HG03064 (cell line): ENCODE results near the gene ERCC6.
A peak's percentile ranks its signal among the peaks of the same experiment; 100 is the strongest.

Experiments
- ATAC-seq: cut with Tn5 transposase; IDR thresholded peaks from one replicate; pipeline ENCODE4 v1.9.1; 2021; ENCODE audit warnings: low read depth; ENCODE audit not compliant: unreplicated experiment

ERCC6 gene

DNA sequence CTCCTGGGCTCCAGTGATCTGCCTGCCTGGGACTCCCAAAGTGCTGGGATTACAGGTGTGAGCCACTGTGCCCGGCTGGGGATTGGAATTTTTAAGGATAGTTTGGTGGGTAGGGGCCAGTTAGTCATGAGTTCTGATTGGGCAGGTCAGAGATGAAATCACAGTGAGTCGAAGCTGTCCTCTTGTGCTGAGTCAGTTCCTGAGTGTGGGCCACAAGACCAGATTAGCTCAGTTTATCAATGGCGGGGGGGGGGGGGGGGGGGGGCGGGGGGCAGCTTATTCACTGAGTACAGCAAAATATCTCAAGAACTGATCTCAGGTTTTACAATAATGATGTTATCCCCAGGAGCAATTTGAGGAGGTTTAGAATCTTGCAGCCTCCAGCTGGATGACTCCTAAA is 11.6 kb upstream of the ERCC6 start:
- ATAC-seq: no peak

DNA sequence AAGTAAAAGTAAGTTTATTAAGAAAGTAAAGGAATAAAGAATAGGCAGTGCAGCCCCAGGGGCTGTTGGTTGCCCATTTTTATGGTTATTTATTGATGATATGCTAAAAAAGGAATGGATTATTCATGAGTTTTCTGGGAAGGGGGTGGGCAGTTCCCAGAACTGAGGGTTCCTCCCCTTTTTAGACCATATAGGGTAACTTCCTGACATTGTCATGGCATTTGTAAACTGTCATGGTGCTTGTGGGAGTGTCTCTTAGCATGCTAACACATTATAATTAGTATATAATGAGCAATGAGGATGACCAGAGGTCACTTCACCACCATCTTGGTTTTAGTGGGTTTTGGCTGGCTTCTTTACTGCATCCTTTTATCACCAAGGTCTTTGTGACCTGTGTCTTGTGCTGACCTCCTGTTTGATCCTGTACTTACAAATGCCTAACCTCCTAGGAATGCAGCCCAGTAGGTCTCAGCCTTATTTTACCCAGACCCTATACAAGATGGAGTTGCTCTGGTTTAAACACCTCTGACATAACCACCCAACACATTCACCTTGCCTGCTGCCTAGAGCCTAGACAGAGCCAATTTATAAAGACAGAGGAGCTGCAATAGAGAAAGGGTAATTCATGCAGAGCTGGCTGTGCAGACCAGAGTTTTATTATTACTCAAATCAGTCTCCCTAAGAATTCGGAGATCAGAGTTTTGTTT is 10.9 kb upstream of the ERCC6 start:
- no peak for ATAC-seq

DNA sequence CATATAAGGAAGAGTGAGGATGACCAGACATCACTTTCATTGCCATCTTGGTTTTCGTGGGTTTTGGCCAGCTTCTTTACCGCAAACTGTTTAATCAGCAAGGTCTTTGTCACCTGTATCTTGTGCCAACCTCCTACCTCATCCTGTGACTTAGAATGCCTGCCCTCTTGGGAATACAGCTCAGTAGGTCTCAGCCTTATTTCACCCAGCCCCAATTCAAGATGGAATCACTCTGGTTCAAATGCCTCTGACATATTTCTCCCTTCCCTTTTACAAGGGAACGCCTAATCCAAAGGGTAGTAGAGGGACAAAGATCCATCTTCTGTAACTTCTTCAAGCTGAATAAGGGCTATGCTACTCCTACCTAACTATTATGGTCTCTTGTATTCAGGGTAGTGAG is 4.7 kb upstream of the ERCC6 start:
- ATAC-seq: no peak

DNA sequence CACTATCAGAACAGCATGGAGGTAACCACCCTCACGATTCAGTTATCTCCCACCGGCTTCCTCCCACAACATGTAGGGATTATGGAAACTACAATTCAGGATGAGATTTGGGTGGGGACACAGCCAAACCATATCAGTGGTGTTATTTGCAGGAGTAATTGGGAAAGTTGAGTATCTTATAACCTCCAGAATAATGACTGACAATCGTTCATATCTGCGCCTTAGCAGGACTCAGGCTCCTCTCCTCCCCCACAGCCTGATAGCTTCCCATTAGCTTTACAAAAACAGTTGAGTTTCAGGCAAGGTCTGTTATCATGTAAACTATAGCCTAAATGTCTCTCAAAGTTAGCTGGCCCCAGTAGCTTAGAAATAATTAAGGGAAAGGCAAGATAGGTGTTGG is 3.4 kb upstream of the ERCC6 start:
- ATAC-seq: no peak

DNA sequence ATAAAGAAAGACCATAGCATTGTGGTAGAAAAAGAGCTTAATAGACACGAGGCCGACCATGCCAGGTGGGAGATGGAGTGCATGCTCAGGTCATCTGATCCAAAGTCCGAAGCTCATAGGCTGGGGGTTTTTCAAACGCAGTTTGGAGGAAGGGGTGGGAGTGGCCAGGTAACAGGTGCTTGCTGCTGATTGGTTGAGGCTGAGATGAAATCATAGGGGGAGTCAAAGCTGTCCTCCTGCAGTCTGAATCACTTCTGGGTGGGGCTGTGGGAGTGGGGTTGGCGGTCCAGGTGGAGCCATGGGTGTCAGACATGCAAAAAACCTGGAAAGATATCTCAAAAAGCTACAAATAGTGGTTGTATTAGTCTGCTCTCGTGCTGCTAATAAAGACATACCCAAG is 2.8 kb upstream of the ERCC6 start:
- ATAC-seq: no peak

DNA sequence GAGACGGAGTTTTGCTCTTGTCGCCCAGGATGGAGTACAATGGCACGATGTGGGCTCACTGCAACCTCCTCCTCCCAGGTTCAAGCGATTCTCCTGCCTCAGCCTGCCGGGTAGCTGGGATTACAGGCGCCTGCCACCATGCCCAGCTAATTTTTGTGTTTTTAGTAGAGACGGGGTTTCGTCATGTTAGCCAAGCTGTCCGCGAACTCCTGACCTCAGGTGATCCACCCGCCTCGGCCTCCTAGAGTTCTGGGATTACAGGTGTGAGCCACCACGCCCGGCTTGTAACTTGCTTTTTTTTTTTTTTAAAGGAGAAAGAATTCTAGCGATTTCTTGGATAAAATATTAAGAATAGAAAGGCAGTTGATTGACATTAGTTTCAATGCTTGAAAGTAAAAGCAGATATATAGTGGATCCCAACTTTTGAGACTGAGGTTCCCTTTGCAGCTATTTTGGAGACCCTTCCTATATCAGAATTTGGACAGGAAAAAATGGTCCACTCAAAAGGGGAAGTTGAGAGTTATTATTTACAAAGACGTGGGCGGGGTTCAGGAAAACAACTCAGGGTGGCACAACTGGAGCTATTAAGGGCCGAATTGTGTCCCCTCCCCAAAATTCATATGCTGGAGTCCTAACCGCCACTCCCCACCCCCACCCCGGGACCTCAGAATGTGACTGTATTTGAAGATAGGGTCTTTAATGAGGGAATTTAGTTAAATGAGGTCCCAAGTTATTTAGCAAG is 1.3 kb upstream of the ERCC6 start:
- no peak for ATAC-seq

DNA sequence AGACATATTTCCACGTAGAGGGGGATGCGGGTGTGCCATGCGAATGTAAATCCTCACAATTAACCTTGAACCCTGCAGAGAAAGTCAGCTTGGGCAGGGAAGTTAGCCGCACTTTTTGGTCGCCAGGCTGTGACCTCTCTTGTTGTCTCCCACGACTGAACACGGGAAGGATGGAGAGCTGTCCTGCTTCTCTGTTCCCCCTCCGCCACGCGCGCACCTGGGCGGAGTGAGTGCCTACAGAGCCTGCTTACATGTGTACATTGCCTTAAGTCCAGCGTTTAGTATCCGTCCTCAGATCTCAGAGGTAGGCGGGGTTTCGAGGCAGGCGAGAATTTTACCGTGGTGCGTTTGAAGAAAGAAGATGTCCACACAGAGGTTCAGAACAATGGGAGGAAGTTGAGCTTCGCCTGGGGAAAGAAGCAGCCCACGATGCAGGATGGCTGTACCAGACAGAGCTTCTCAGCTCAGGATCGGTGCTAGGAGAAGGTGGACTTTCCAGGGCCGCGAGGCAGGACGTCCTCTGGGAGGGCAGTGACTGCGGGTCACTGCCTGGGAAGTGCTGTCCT is 482 bp upstream of the ERCC6 start:
- no peak for ATAC-seq

DNA sequence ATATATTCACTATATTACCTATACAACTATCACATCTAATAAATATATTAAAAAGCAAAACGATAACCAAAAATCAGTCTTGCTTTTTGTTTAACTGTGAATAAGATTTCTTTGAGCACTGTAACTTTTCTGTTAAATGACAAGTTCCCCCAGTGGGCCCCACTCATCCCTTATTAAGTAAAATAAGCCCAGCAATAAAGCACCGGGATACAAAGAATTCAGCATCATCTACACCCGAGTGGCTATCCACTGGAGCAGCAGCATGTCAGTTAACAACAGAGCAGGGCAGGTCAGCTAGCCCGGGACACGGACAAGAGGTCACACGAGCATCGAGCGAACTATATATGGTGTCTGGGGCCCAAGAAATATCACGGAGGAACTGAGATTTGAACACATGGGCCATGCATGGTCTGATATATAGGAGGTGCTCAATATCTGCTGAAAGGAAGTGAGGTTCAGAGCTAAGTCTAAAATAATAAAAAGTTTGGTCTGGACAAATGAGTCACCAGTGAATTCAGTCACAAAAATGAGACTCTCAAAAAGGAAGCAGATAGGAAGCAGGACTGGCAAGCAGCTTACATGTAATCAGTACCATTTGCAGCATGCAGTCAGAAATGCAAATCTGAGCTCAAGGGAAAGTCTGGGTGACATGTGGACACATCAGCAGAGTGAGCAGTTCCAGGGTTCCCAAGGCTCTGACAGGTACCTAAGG is 4.1 kb downstream of the ERCC6 start:
- ATAC-seq: peak; percentile 66

DNA sequence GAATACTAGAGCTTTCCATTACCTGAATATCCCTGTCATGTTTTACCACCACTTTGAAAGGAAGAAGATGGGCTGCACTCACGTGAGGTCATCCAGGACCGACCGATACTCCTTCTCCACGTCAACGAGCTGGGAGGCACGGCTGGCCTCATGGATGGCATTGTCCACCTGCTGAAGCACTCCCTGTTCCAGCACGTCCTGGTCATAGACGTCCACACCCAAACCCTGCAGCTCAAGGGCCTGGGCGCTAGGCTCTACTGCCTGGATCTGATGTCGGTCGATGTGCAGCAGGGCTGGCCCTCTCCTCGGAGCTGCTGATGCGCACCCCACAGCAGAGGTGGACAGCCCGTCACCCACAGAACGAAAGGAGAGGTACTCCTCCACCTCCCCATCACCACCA is 6.5 kb downstream of the ERCC6 start:
- no peak for ATAC-seq

DNA sequence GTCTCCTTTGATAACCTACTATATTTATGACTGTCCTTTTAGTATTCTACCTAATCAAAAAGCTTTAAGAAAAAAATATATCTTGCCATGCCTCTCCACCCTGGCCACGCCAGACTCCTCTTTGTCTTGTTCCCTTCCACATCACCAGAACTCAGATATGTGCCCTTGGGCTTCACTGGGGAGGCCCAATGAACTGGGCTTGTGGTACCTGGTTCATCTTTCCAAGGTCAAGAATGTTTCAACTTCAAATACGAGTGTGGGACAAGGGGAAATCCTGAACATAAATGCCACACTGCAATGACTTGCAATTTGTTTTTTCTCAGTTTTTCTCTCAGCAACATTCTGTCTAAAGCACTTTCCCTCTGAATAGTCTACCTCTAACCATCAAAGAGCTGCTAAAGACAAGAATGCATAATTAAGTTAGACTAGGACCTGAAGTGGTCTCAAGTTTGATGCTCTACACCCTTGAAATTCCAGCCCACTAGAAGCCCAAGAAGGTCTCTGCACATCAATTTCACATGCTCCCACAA is 9.9 kb downstream of the ERCC6 start:
- ATAC-seq: no peak

DNA sequence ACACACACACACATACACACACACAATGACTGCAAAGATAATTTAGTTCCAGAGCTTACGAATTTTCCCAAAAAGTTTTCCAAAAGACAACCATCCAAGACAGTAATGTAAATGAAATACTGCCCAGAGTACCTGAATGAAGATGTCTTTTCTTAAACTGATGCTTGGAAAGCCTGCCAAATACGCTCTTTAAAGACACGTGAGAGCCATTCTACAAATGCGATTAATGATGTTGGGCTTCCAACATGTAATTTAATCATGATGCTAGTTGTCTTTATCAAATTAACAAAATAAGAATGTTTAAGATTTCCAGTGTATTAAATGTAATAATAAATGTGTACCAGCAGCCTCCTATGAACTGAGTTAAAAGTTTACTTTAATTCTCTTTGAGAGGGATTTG is 11.1 kb downstream of the ERCC6 start:
- ATAC-seq: no peak

DNA sequence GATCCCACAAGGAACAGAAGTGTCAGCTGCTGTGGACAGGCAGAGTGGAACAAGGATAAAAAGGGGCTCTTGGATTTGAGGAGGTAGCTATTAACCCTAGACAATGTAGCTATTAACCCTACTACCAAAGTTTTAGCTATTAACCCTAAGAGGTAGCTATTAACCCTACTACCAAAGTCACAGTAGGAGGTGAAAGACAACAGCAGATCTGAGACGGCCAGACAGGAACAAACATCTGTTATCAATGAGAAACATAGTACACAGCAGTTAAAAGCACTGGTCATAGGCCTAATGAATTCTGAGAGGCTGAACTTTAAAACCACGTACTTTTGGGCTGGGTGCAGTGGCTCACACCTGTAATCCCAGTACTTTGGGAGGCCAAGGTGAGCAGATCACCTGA is 11.9 kb downstream of the ERCC6 start:
- no peak for ATAC-seq

DNA sequence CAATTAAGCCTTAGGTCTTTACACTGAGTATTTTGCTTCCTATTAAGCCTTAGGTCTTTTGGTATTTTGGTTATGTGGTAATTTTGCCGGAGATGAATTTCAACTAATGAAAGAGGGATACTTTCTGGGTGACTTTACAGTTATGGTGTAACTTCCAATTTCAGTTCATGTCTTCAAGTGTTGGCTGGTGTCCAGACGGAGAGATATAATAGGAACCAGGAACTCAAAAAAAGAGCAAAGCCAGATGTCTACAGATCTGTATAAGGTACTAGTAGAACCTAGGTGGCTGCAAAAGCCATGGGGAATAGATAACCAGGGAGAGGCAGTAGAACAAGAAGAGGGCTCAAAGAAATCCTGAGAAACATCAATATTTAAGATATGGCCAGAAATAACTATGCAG is 12.3 kb downstream of the ERCC6 start:
- no peak for ATAC-seq

DNA sequence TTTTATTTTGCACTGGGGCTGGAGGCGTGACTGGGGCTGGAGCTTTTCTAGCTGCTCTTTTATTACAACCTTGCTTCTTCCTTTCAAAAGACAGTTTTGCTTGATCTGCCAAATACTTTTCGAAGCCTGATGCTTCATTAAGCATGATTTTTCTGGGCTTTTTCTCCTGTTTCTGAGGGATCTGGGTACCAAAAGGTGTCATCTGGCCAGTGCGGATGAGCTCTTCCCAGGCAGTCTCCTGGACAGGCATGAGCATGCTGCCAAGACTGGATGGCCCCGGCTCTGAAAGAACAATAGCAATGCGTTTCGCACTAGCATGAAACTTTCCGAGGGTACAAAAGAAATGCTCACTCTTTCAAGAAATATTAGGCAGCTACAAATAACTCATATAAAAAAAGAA is 14.4 kb downstream of the ERCC6 start:
- ATAC-seq: no peak

DNA sequence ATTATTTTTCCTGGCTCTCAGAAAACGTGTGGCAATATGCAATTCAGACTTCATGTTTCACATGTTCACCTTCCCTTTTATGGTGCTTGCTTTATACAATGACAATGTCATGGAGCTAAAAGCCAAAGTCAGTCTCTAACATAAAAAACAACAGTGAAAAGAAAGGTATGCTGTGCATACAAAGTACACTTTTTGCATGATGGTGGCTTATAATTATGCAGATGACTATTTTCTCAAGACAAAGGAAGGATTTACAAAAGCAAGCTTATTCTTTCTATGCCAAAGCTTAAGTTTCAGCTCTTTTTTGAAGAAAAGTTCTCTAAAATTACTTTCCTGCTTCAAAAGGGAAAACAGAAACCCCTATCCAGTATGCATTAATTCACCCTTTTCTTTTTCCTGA is 15.6 kb downstream of the ERCC6 start:
- no peak for ATAC-seq

DNA sequence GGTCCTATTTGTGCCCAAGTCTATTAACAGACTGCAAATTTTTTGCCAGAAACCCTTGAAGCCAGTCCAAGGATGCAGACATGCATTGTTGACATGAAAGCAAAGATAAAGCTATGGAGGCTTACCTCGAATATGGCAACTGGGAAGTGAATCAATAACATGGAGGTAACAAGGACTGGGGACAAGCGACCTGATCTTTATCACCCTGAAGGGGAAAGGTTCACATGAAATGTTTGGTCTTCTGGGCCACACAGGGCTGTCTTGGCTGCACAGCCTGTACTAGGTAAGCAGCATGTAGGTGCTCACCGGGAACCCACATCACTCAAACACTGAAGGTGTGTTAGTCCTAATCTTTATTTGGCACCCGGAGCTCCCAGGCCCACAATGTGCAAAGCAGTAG is 17.9 kb downstream of the ERCC6 start:
- no peak for ATAC-seq

DNA sequence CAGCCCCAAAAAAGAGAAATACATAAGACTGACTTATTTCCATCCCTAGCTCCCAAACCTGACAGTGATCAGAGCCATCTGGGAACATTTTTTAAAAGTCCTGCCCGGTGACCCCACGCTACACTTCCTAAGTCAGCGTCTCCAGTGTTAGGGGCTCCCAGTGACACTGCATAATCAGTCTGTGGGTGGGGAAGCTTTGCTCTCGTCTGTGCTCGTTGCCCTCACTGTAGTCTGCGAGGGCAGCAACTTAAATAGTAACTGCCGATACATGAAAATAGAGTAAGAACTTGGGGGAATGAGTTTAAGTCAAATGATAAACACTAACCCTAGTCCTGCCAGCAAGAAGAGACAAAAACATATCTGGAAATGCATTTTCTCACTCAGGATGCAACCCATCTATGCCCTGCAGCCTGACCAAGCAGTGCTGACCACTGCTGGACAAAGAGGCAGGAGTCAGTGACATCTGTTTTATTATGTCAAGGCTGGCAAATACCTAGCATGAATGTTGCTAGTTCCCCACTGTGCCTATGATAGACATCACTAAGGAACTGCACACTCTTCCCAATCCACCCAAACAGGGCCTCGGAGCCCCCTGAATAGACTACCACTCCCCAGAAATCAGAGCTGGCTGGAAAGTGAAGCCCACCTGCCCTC is 18.7 kb downstream of the ERCC6 start:
- ATAC-seq: no peak

DNA sequence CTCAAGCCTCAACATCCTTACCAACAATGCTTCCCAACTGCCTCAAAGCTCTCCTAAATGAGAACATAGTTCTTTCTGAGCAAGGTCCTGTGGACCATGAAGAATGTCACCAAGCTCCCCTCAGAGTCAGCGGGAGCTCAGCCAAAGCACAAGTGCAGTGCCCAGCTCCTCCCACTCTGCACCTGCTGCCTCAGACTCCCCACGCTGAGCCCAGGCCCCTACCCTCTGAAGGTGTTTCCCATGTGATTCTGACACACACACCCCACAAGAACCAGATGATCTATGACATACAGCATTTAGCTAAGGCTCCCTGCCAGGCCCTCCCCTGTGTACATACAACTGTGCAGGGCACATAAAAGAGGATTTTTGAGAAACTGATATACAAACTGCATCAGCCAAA is 19.2 kb downstream of the ERCC6 start:
- no peak for ATAC-seq

DNA sequence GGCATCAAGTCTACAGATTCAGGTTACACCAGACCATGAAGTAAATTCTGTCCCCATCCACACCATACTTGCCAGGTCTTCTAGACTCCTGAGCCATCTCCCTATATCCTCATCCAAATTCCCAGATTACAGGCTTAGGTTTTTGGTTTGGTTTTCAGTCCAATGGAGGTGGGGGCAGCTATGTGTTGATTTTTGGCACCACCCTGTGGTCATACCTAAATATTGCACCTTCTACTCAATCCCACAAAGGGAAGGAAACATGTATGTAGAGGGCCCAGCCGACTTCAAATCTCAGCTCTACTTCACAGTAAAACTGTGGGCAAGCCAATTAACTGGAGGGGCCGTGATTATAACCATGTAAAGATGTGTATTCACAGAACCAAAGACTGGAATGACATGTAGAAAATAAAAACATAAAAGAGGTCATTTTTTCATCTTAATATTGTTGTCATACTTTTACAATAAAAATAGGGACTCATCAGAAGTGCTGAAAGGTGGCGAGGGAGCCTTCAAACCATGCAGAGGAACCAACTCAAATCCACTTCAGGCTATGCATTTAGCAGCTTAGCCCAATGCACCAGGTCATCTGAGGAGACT is 19.8 kb downstream of the ERCC6 start:
- no peak for ATAC-seq

DNA sequence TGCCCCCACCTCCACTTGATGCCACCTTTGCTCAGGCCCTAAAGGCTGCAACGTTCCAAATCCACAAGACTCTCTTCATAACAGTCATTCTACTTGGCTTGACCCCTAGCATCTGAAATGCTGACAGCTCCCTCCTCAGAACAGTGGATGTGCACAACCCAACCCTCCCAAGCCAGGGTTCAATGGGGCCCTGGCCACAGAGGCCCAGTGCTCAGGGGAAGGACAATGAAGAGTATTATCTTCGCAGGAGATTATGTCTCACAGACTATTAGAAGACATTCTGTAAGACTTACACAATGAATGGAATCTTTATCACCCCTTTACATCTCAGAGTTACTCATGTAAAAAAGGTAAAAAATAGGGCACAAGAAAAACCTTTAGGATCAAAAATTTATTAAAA is 20.4 kb downstream of the ERCC6 start:
- no peak for ATAC-seq
